Fibroblast of skin of scalp (primary cell): Measurements from ENCODE around the gene MOB1B.

Experiments used
- DNase-seq: peaks from one replicate; pipeline ENCODE4 v3.0.0-alpha.2; 2013

Gene MOB1B

GRCh38 chr4:70915036-70915815 lies 13.1 kb downstream of the MOB1B start:
- DNase-seq: peak; percentile 43

GRCh38 chr4:70915874-70916559 lies 13.8 kb downstream of the MOB1B start:
- DNase-seq: no peak

GRCh38 chr4:70920592-70920991 lies 18.4 kb downstream of the MOB1B start:
- no peak for DNase-seq

- no peak for DNase-seq
These were observed 23.2 kb downstream of the MOB1B start for GRCh38 chr4:70925418-70925817.

GRCh38 chr4:70925899-70926635 lies 23.9 kb downstream of the MOB1B start:
- no peak for DNase-seq

- DNase-seq: no peak
These were observed 25.5 kb downstream of the MOB1B start for GRCh38 chr4:70927502-70928137.

- no peak for DNase-seq
These were observed 28.5 kb downstream of the MOB1B start for GRCh38 chr4:70930530-70931256.

GRCh38 chr4:70931347-70931746 lies 29.2 kb downstream of the MOB1B start:
- no peak for DNase-seq

- DNase-seq: no peak
These were observed 30.8 kb downstream of the MOB1B start for GRCh38 chr4:70932984-70933383.

- DNase-seq: no peak
These were observed 33.0 kb downstream of the MOB1B start for GRCh38 chr4:70935038-70935695.

- no peak for DNase-seq
These were observed 34.1 kb downstream of the MOB1B start for GRCh38 chr4:70936200-70936787.

GRCh38 chr4:70938086-70938485 lies 35.9 kb downstream of the MOB1B start:
- no peak for DNase-seq

GRCh38 chr4:70940134-70940533 lies 38.0 kb downstream of the MOB1B start:
- no peak for DNase-seq

GRCh38 chr4:70943114-70943513 lies 40.9 kb downstream of the MOB1B start:
- no peak for DNase-seq

- DNase-seq: no peak
These were observed 42.9 kb downstream of the MOB1B start for GRCh38 chr4:70945046-70945445.

- peak; percentile 55 for DNase-seq
These were observed 43.4 kb downstream of the MOB1B start for GRCh38 chr4:70945452-70946055.

- DNase-seq: no peak
These were observed 44.8 kb downstream of the MOB1B start for GRCh38 chr4:70946939-70947338.

GRCh38 chr4:70948665-70949260 lies 46.6 kb downstream of the MOB1B start:
- DNase-seq: no peak

GRCh38 chr4:70954032-70954431 lies 51.9 kb downstream of the MOB1B start:
- DNase-seq: peak; percentile 13

GRCh38 chr4:70956549-70957210 lies 54.5 kb downstream of the MOB1B start:
- DNase-seq: no peak
